ENCODE measurements around the gene DNAI7.
A peak's percentile ranks its signal among the peaks of the same experiment; 100 is the strongest.

Gene DNAI7, protein sequence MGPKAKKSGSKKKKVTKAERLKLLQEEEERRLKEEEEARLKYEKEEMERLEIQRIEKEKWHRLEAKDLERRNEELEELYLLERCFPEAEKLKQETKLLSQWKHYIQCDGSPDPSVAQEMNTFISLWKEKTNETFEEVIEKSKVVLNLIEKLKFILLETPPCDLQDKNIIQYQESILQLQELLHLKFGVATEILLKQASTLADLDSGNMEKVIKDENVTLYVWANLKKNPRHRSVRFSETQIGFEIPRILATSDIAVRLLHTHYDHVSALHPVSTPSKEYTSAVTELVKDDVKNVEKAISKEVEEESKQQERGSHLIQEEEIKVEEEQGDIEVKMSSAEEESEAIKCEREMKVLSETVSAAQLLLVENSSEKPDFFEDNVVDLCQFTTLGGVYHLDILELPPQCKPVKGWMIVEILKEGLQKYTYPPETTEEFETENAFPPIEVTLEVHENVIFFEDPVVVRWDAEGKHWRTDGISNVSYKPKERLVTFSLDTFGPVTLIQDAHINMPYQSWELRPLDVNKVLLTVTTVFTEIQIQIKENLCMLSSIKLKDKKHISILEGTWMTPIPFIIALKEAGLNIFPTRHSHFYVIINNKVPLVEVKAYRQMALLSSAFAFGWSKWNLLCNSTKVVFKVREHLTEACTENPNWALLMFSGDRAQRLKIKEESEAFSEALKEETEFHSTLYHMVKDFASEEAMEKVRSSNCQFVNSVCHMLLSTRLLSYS

GRCh38 chr12:25195056-25195971, at the start of gene DNAI7, which contains the start of gene ETFRF1:
Gene DNAI7 (minus strand): TSS chr12:25195160. CDS start chr12:25195078, 82 bp downstream.
Gene ETFRF1 (plus strand): TSS chr12:25195237. CDS start chr12:25203957, 8,720 bp downstream.
- DNase-seq (ENCODE audit: low spot score): peak; percentile 92

GRCh38 chr12:25243680-25243990, 48.7 kb upstream of the DNAI7 start:
- no peak for DNase-seq (ENCODE audit: low spot score)

DNA sequence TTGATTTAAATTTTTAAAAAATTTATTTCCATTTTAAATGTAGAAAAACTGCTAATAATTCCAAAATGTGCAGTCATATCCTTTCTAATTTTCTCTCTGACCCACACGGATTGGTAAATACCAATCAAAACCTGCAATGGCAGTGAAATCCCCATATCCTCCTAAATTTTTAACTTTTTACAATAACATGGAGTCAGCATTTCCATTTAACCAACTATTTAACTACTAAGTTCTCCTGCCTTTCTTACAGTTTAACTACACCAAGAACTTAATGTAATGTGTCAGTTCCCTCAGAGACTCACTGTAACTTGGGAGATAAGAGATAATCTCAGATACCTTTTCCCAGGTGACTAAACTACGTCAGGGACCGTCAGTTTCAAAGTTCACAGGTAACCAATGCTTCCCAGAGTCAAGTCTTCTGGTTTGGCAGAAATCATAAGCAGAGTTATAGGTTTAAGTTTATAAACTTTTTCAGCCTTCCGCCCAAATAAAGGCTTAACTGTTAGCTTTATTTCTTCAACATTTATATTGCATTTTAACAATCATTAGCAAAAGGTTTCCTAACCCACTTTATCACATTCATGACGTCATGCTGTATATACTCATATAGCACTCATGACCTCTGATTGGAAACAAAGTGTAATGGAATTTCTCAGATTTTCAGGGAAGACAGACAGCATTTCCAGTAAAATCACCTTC, 48.2 kb upstream of the DNAI7 start:
- DNase-seq (ENCODE audit: low spot score): no peak

- peak; percentile 25 for DNase-seq (ENCODE audit: low spot score)
These were observed 46.4 kb upstream of the DNAI7 start for GRCh38 chr12:25241167-25242020.

DNA sequence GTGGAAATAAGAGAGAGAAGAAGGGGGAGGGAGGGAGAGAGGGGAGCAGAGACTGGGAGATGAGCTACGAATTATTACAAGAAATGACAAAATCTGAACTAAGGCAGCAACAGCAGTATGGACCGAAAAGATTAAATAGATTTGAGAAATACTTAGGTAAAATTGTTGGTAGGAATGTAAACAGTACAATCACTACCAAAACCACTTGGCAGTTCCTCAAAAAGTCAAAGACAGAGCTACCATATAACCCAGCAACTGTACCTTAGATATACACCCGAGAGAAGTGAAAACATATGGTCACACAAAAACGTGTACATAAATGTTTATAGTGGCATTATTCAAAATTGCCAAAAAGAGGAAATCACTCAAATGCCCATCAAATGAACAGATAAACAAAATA, 41.7 kb upstream of the DNAI7 start:
- no peak for DNase-seq (ENCODE audit: low spot score)

GRCh38 chr12:25236190-25236589, 41.2 kb upstream of the DNAI7 start:
- no peak for DNase-seq (ENCODE audit: low spot score)

DNA sequence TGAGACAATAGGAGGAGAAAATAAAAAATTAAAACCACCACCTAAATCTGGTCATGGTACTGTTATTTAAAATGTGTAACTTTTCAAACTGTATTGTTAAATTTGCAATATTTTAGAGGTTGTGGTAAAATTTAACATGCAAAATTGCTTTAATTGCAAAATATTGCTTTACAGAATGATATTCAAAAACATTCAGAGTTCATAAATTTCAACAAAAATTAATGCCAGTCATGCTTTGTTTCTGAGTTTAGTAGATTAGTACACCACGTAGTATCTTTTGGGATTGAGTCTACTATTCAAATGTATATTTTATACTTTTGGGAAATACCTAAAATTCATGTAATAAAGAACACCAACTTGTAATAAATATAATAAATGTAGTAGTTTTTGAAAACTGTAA, 18.4 kb upstream of the DNAI7 start:
- DNase-seq (ENCODE audit: low spot score): no peak

GRCh38 chr12:25208554-25208953, 13.6 kb upstream of the DNAI7 start:
- no peak for DNase-seq (ENCODE audit: low spot score)

DNA sequence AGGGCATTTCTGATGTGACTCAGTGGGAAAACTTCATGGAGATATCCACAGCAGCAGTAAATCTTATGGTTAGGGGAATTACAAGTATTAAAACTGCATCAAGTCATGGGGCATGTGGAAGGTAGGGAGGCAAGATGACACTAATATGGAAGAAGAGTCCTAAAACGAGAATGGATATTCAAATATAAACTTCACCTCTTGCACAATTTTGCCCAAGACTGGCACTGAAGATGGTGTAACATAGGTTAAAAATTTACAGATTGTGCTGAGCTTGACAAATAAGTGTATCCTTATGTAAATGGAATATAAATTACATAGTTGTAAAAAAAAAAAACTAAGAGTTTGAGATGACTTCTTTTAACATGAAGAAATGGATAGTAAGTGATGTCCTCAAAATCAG, 12.9 kb upstream of the DNAI7 start:
- DNase-seq (ENCODE audit: low spot score): no peak

GRCh38 chr12:25207411-25207810, 12.5 kb upstream of the DNAI7 start:
- no peak for DNase-seq (ENCODE audit: low spot score)

- no peak for DNase-seq (ENCODE audit: low spot score)
These were observed 7.2 kb upstream of the DNAI7 start for GRCh38 chr12:25202137-25202536.

DNA sequence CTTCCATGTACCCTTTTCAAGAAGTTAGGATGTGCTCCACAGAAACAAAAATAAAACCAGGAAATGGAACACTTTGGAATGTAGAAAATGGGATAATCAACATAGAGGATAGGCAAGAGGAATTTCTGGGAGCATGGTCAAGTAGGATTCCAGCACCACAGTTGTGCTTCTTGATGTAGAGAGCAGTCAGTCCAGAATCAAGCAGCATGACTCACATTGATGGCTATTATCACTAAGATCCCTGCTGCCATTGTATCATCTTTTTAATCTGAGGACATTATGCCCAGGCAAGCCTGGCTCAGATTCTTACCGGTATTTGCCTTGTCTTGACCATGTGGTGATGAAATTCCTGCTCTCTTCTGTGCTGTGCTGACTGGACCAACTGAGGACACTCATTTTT, 5.7 kb upstream of the DNAI7 start:
- no peak for DNase-seq (ENCODE audit: low spot score)

- no peak for DNase-seq (ENCODE audit: low spot score)
These were observed 2.6 kb upstream of the DNAI7 start for GRCh38 chr12:25197608-25198007.

DNA sequence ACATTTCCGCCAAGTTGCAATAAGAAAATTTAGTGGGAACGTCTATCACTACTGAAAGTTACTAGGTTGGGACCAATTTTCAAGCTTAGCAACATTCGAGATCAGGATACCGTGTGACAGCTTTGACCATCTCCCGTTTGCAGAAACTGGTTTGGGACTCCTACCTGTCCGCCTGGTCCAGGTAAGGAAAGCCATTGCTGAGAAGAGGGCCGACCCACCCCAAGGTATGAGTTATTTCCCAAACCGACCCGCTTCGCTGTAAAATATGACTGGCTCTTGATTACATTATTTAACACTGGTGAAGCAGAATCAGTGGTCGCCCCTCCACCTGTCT, 271 bp downstream of the DNAI7 start:
- no peak for DNase-seq (ENCODE audit: low spot score)

DNA sequence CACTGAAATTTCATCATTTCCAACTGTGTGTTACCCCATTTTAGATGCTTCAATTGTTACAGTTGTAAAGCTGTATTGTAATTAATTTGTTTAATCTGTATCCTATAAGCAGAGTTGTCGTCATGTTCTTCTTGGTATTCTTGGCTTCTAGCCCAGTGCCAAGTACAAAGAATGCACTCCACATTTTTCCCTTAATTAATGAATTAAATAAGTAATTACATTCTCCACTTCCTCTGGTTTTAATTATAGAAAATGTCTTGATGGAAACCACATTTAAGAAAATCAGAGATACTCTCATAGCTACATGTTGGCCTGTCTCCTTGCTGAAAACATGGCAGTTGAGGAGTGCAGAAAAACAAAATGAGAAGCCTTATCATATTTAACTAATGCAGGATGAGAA, 746 bp downstream of the DNAI7 start:
- no peak for DNase-seq (ENCODE audit: low spot score)

GRCh38 chr12:25190793-25191192, 4.2 kb downstream of the DNAI7 start:
- no peak for DNase-seq (ENCODE audit: low spot score)

DNA sequence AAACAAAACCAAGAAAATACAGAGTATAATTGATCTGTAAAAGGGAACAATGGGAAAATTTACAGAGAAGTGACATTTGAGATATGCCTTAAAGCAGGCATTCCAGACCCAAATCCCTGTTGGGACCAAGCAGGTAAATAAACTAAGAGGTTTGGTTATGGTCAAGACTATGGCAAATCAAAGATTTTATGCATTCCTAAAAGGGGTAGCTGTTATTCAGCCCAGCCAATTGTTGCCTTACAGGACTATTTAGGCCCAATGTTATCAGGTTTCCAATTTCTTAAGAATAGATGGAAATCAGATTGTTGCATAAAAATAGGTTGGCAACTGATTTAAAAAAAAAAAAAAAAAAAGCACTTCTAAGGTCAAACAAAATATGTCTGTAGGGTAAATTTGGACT, 5.3 kb downstream of the DNAI7 start:
- no peak for DNase-seq (ENCODE audit: low spot score)

- DNase-seq (ENCODE audit: low spot score): no peak
These were observed 7.2 kb downstream of the DNAI7 start for GRCh38 chr12:25187781-25188180.

GRCh38 chr12:25186788-25187402, 8.1 kb downstream of the DNAI7 start:
- DNase-seq (ENCODE audit: low spot score): peak; percentile 5

DNA sequence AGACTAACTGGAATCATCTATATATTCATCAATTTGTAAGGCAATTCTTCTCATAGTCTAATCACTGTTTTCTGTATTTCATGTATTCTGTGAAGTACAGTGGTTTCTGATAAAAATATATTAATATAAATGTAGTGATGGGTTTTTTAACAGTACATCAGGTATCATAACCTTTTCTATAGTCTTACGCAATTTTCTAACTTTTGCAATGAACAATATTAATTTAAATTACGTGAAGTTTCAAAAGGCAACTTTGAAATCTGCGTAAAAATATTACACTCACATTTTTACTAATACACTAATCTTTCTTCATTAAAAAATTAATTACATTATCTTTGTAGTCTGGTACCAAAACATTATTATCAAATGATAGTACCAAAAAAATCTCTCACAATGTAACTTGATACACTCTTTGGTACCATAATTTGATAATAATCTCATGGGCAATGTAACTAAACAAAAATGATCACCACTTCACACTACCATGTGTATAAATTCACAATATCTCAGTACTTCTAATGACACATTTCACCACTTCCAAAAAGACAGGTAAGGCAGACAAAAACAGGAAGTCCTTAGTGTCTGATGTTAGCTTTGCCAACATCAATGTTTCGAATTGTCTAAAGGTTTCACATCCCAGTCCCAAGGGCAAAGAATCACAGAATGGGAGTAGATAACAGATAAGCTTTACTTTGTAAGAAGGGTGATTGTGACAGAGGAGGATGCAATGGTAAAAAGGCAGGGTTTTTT, 8.7 kb downstream of the DNAI7 start:
- DNase-seq (ENCODE audit: low spot score): no peak
